Activated naive CD8-positive, alpha-beta T cell treated with anti-CD3 and anti-CD28 coated beads, Interleukin-2, amount 10 ng/mL, durations not matched to agents 7 days and 5 days (primary cell): ENCODE data around the gene CTSW. TPM values are rescaled to one million over a fixed set of nuclear protein-coding genes. Genes with fewer than 3 reads are reported as not detected.

ENCODE experiments used
- ATAC-seq: fragments of 150-1000 bp; cut with Tn5 transposase; one replicate; pipeline ENCODE4 v1.10.0; 2021; ENCODE audit warnings: low read depth, moderate library complexity
- POLR2A ChIA-PET: fragments of 350-600 bp; sonication (Branson Sonifier 250); formaldehyde crosslinking; loops from one replicate; lab custom pipeline; 2021; ENCODE audit warnings: antibody characterized with exemption; lab: Charles Lee
- DNase-seq: peaks from one replicate; pipeline ENCODE4 v3.0.0; 2021
- H3K27ac Mint-ChIP-seq: one replicate; pipeline ENCODE4 v1.8.0; 2022; ENCODE audit warnings: mild to moderate bottlenecking, mixed read lengths
- H3K27me3 Mint-ChIP-seq: one replicate; pipeline ENCODE4 v1.8.0; 2022; ENCODE audit warnings: mild to moderate bottlenecking, moderate library complexity, mixed read lengths
- H3K36me3 Mint-ChIP-seq: one replicate; pipeline ENCODE4 v1.8.0; 2021; ENCODE audit warnings: mild to moderate bottlenecking, mixed read lengths
- H3K4me1 Mint-ChIP-seq: one replicate; pipeline ENCODE4 v1.8.0; 2021; ENCODE audit warnings: mixed read lengths
- H3K4me3 Mint-ChIP-seq: one replicate; pipeline ENCODE4 v1.8.0; 2022; ENCODE audit warnings: mild to moderate bottlenecking, moderate library complexity, mixed read lengths
- H3K9me3 Mint-ChIP-seq: one replicate; pipeline ENCODE4 v1.8.0; 2021; ENCODE audit warnings: mixed read lengths
- total RNA-seq, 2 experiments: library from RNA; stranded (reverse); gene quantifications; one replicate each; pipeline ENCODE4 v1.2.3, GENCODE V29; 2021

CTSW gene
- total RNA-seq, 2 experiments from 2014 or later = 161 to 175 TPM

- no peak overlapping the region for H3K4me3 Mint-ChIP-seq
- H3K27me3 Mint-ChIP-seq = no peaks in the 10 kb centered on the region
- no peak overlapping the region for H3K27ac Mint-ChIP-seq
- H3K4me1 Mint-ChIP-seq = peaks cover 24% of the 10 kb centered on the region
- DNase-seq = no peak
- H3K36me3 Mint-ChIP-seq = peaks cover 17% of the 10 kb centered on the region
- POLR2A ChIA-PET = interaction anchor here (1.2 to 8.3 kb wide), 2 partner anchors 13 to 25 kb away, joined by 4 to 304 read pairs; partner anchors contain the start of genes CCDC85B and FIBP
- H3K9me3 Mint-ChIP-seq = no peaks in the 10 kb centered on the region
- ATAC-seq = no peak
Observed at GRCh38 chr11:65864706-65865471, 14.7 kb upstream of the CTSW start.

GRCh38 chr11:65865550-65866172, 14.0 kb upstream of the CTSW start:
- Mint-ChIP-seq H3K9me3 (no peaks in the 10 kb centered on the region), H3K4me1 (peaks cover 28% of the 10 kb centered on the region), H3K27ac (no peak overlapping the region), H3K27me3 (no peaks in the 10 kb centered on the region), H3K4me3 (no peak overlapping the region), H3K36me3 (peaks cover 17% of the 10 kb centered on the region)
- ATAC-seq = no peak
- POLR2A ChIA-PET = interaction anchor here (0.5 to 1.6 kb wide), 3 partner anchors 8 to 65 kb away, joined by 3 to 8 read pairs (median 4); partner anchors contain the start of gene CFL1
- no peak for DNase-seq

- ATAC-seq (no peak), DNase-seq (no peak)
- Mint-ChIP-seq H3K27ac (no peak overlapping the region), H3K4me1 (peaks cover 29% of the 10 kb centered on the region), H3K36me3 (peaks cover 17% of the 10 kb centered on the region), H3K9me3 (no peaks in the 10 kb centered on the region), H3K27me3 (no peaks in the 10 kb centered on the region), H3K4me3 (no peak overlapping the region)
- POLR2A ChIA-PET = interaction anchor here (1.6 to 2.5 kb wide), 2 partner anchors 9 to 18 kb away, joined by 7 to 8 read pairs; partner anchors contain the start of gene CFL1
Observed at GRCh38 chr11:65866509-65867283, 12.9 kb upstream of the CTSW start.

GRCh38 chr11:65867284-65868071, 12.2 kb upstream of the CTSW start:
- Mint-ChIP-seq H3K4me1 (peaks cover 25% of the 10 kb centered on the region), H3K9me3 (no peaks in the 10 kb centered on the region), H3K27ac (no peak overlapping the region), H3K27me3 (no peaks in the 10 kb centered on the region), H3K36me3 (peaks cover 16% of the 10 kb centered on the region), H3K4me3 (no peak overlapping the region)
- ATAC-seq = no peak
- POLR2A ChIA-PET = interaction anchor here (2.5 to 7.5 kb wide), 4 partner anchors 7 to 17 kb away, joined by 7 to 176 read pairs (median 16); partner anchors contain the start of genes CFL1, CTSW and MUS81
- DNase-seq = no peak

- Mint-ChIP-seq H3K9me3 (no peaks in the 10 kb centered on the region), H3K4me3 (no peak overlapping the region), H3K36me3 (peaks cover 10% of the 10 kb centered on the region), H3K27me3 (no peaks in the 10 kb centered on the region), H3K27ac (no peak overlapping the region), H3K4me1 (peaks cover 23% of the 10 kb centered on the region)
- ATAC-seq = no peak
- no peak for DNase-seq
- POLR2A ChIA-PET = interaction anchor here (1.6 to 7.5 kb wide), 7 partner anchors 7 to 230 kb away, joined by 4 to 176 read pairs (median 8); partner anchors contain the start of genes CCDC85B, CFL1, CTSW and FIBP
Observed at GRCh38 chr11:65868076-65868667, 11.5 kb upstream of the CTSW start.

- Mint-ChIP-seq H3K36me3 (peaks cover 10% of the 10 kb centered on the region), H3K4me1 (peaks cover 22% of the 10 kb centered on the region), H3K27me3 (no peaks in the 10 kb centered on the region), H3K27ac (no peak overlapping the region), H3K4me3 (no peak overlapping the region), H3K9me3 (no peaks in the 10 kb centered on the region)
- POLR2A ChIA-PET = interaction anchor here (1.6 to 7.5 kb wide), 7 partner anchors 8 to 230 kb away, joined by 4 to 176 read pairs (median 8); partner anchors contain the start of genes CCDC85B, CFL1, CTSW and FIBP
- no peak for DNase-seq
- no peak for ATAC-seq
Observed at GRCh38 chr11:65868907-65869306, 10.7 kb upstream of the CTSW start.

- ATAC-seq (no peak), DNase-seq (no peak)
- Mint-ChIP-seq H3K9me3 (no peaks in the 10 kb centered on the region), H3K36me3 (peaks cover 8% of the 10 kb centered on the region), H3K27ac (peak overlapping the region; percentile 36), H3K4me3 (no peak overlapping the region), H3K27me3 (no peaks in the 10 kb centered on the region), H3K4me1 (peaks cover 25% of the 10 kb centered on the region)
- POLR2A ChIA-PET = interaction anchor here (0.6 to 7.5 kb wide), 9 partner anchors 9 to 231 kb away, joined by 3 to 176 read pairs (median 8); partner anchors contain the start of genes CCDC85B, CFL1, CTSW and FIBP
Observed at GRCh38 chr11:65869643-65870306, 9.9 kb upstream of the CTSW start.

- Mint-ChIP-seq H3K9me3 (no peaks in the 10 kb centered on the region), H3K4me1 (peaks cover 21% of the 10 kb centered on the region), H3K27me3 (no peaks in the 10 kb centered on the region), H3K4me3 (peak overlapping the region; percentile 25), H3K27ac (peak overlapping the region; percentile 36), H3K36me3 (peaks cover 5% of the 10 kb centered on the region)
- ATAC-seq (no peak), DNase-seq (no peak)
- POLR2A ChIA-PET = interaction anchor here (2.1 to 7.5 kb wide), 6 partner anchors 9 to 232 kb away, joined by 7 to 176 read pairs (median 20); partner anchors contain the start of genes CCDC85B, CFL1, CTSW and FIBP
Observed at GRCh38 chr11:65870307-65870658, 9.4 kb upstream of the CTSW start.

- POLR2A ChIA-PET = interaction anchor here (0.6 to 7.5 kb wide), 12 partner anchors 9 to 232 kb away, joined by 3 to 176 read pairs (median 5); partner anchors contain the start of genes CCDC85B, CFL1, CTSW and FIBP
- ATAC-seq = no peak
- H3K27ac Mint-ChIP-seq = no peak overlapping the region
- no peaks in the 10 kb centered on the region for H3K27me3 Mint-ChIP-seq
- peak overlapping the region; percentile 25 for H3K4me3 Mint-ChIP-seq
- H3K36me3 Mint-ChIP-seq = peaks cover 5% of the 10 kb centered on the region
- H3K4me1 Mint-ChIP-seq = peaks cover 21% of the 10 kb centered on the region
- no peaks in the 10 kb centered on the region for H3K9me3 Mint-ChIP-seq
- DNase-seq = no peak
Observed at GRCh38 chr11:65870706-65871681, 8.6 kb upstream of the CTSW start.

- Mint-ChIP-seq H3K9me3 (no peaks in the 10 kb centered on the region), H3K4me1 (peaks cover 23% of the 10 kb centered on the region), H3K27me3 (no peaks in the 10 kb centered on the region), H3K36me3 (peaks cover 5% of the 10 kb centered on the region), H3K27ac (peak overlapping the region; percentile 40), H3K4me3 (peak overlapping the region; percentile 19)
- ATAC-seq (no peak), DNase-seq (no peak)
- POLR2A ChIA-PET = interaction anchor here (0.8 to 7.5 kb wide), 8 partner anchors 10 to 56 kb away, joined by 3 to 176 read pairs (median 9); partner anchors contain the start of genes CCDC85B, CFL1, FIBP and MUS81
Observed at GRCh38 chr11:65871811-65872548, 7.7 kb upstream of the CTSW start.
